Measurements from ENCODE around the gene LAP3.

Gene LAP3

DNA sequence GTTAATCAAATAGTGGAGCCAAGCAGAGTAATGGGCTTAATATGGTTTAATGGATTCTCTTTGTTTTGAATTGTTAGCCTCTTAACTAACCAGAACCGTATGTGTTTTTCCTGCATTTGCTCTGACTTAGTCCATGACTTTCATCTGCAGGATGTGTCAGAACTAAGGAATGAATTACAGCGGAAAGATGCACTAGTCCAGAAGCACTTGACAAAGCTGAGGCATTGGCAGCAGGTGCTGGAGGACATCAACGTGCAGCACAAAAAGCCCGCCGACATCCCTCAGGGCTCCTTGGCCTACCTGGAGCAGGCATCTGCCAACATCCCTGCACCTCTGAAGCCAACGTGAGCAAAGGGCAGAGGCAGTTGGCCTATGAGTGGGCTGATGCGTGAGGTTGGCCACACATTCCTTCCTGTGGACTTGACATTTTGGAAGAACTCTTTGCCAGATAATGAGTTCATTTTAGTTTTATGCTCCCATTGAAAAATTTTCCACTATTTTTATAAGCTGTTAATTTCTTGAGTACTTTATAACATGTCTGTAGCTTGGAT lies 46.5 kb downstream of the LAP3 start:
- DNase-seq: no peak

DNA sequence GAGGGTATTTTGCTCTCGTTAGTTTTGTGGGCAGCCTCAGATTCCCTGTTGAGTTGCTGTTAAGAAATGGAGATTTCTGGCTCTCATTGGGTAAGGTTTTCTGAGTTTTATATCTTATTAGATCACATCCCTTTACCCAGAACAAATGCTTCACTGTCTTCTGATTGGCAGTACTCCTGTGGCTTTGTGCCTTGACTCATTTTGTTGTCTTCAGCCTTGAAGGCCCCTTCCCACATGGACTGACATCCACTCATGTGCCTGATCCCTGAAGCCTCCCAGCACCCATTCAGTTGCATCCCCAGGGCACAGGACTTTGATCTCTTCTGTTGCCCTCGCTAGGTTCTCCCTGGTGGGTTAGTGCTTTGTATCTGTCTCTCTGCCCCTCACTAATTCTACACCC lies 47.8 kb downstream of the LAP3 start:
- no peak for DNase-seq

DNA sequence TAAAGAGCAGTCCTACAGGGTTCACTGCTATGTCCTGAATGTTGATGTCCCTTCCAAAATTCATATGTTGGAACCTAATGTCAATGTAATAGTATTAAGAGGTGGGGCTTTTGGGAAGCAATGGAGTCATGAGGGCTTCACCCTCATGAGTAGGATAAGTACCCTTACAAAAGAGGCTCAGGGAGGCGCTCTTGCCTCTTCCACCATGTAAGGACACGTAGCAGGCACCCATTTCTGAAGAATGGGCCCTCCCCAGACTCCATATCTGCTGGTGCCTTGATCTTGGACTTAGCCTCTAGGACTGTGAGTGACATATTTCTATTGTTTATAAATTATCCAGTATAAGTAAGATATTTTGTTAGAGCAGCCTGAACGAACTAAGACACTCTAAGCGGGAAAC lies 53.2 kb downstream of the LAP3 start:
- DNase-seq: no peak

DNA sequence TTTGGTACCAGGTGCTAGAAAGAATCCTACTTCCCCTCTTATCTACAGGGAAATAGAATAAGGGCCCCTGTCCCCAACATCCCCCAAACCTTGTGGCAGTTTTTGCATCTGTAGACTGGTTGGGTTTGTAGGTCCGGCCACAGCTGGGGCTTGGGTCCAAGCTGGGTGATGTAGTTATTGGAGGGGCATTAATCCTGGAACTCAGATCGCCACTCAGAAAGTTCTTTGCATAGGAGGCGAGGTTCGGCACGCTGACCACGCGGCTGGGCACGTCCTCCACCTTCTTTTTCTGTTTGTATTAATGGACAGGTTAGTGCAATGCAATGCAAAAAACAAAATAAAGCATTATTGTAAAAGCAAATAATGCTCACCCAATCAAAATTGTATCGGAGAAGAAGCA lies 56.6 kb downstream of the LAP3 start:
- DNase-seq: no peak

DNA sequence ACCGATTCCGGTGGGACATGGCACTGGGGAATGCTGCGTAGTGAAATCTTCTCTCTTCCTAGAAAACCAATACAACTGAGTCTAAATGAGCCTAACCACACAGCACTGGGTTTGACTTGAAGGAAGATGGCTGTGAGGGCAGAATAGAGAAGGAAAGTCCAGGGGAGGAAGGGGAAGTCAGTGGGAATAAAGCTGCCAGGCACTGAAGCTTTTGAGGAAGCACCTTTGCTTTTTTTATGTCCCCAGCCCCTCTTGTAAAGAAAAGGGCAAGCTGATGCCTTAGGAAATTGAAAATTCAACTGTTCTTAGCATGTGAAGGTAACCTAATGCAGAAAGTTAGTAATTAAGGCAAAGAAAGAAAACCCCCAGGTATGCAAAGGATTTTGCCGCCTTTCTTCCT lies 58.1 kb downstream of the LAP3 start:
- no peak for DNase-seq

DNA sequence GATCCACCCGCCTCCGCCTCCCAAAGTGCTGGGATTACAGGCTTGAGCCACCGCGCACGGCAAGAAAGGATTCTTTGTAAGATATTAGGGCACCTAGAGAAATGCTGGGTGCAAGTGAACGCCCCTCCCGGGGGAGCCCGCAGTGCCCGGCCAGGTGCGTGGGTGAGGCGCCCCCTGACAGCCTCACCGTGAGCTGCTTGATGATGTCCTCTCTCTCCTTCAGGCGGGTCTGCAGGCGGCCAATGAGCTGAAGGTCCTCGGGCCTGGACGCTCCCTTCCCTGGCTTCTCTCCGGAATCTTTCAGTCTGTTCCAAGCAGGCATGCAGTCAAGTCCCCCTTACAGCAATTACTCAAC lies 59.3 kb downstream of the LAP3 start:
- no peak for DNase-seq

DNA sequence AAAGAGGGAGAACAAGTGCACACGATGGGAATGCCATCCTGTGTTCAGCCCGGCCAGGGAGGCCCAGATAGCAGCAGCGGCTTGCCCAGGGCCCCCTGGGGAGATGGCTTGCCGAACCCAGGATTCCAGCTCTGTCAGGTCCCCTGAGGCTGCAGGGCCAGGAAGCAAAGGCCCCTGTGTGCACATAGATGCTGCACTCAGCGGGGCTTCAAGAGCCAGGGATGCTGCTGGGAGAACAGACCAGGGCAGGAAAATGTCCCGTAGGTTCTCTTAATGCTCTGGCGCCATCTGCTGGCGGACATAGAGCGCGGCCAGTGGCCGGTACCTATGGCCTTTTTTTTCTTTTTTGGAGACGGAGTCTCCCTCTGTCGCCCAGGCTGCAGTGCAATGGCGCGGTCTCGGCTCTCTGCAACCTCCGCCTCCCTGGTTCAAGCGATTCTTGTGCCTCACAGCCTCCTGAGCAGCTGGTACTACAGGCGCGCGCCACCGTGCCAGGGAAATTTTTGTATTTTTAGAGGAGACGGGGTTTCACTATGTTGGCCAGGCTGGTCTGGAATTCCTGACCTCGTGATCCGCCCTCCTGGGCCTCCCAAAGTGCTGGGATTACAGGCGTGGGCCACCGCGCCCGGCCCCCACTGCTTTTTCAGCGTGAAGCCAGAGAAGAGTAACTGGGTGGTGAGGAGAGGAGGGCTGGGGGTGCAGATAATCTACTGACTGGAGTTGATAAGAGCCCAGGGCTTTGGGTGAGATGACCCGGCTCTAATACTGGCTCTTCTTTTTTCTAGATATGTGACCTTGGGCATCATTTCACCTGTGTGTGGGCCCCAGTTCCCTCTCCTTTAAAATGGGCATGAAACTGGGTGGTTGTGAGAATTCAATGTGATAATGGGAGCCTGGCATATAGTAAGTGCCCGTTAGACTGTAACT lies 60.0 kb downstream of the LAP3 start:
- peak; percentile 62 for DNase-seq

DNA sequence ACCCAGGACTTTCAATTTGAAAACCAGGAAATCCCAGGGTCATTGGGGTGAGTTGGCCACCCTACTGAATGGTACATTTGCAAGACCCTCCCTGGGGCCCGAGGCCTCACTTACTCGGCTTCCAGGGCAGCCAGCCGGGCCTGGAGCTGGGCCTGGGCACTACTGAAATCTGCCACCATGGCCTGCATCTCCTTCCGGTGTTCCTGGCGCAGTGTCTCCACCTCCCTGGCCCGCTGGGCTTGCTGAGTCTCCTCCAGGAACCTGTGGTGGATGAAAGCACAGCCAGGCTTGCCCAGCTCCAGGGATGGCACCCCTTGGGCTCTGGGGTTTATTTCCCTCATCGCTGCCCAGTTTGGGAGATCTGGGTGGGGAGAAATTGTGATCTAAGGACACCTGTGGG lies 62.1 kb downstream of the LAP3 start:
- no peak for DNase-seq

DNA sequence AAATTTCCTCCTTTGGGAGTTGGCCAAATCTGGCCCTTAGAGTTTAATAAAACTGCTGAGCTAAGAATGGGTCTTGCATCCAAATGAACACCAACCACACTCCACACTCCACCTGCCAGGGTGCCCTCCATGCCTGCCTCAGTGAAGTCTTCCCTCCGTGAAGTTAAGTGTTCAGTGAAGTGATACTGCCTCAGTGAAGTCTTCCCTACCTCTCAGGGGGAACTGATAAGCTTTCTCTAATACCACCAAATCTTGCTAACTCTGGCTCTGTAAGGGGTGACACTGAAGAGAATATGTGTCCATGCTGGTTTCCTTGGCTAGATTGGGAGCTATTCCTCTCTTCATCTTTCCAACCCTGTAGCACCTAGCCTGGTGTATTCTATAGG lies 65.4 kb downstream of the LAP3 start:
- no peak for DNase-seq

DNA sequence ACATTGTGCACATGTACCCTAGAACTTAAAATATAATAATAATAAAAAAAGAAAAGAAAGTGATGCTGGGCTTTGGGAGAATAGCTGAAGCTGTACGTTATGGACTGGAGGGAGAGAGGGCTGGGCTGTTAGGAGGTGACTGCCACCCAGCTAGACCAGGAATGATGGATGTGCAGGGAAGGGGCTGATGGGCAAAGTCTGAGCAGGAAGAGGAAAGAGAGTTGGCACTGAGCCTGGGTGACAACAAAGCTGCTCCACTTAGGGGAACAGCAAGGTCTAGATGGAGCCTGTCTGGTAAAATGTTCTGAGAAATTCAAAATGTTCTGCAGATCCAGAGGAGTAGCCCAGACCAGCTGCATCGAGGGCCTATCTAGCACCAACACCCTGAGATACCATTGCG lies 69.7 kb downstream of the LAP3 start:
- DNase-seq: no peak

DNA sequence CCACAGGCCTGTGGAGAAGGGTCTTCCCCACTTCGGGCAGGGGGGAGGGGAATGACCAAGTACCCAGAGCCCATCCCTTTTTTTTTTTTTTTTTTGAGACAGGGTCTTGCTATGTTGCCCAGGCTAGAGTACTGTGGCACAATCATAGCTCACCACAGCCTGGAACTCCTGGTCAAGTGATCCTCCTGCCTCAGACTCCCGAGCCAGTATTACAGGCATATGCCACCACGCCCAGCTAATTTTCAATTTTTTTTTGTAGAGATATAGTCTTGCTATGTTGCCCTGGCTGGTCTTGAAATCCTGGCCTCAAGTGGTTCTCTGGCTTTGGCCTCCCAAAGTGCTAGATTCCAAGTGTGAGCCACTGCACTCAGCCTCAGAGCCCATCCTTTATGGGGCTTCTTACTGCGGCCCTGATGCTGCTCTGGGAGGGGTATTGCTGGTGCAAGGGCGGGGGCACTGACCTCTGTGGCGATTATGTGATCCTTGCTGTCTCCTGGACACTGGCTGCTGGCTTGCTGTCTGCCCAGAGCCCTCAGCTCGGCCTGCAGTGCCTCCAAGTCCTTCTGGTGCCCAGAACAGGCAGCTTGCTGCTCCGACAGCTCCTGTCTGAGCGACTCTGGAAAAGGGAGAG lies 70.3 kb downstream of the LAP3 start:
- DNase-seq: no peak

DNA sequence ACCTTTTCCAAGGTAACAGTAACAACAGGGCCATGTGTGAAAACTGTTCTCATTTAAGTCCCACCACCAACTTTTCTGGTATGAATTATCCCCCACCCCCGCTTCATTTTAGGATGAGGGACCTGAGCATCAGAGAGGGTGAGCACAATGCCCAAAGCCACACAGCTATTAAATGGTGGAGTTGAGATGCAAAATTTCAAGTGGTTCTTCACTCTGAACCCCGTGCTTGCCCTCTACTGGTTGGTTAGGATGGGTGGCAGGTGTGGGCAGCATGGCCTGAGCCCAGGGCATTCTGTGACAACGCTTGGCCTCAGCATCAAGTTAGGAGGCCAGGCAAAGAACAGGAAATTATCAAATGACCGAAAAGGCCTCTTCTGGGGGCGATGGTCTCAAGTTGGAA lies 70.9 kb downstream of the LAP3 start:
- no peak for DNase-seq

DNA sequence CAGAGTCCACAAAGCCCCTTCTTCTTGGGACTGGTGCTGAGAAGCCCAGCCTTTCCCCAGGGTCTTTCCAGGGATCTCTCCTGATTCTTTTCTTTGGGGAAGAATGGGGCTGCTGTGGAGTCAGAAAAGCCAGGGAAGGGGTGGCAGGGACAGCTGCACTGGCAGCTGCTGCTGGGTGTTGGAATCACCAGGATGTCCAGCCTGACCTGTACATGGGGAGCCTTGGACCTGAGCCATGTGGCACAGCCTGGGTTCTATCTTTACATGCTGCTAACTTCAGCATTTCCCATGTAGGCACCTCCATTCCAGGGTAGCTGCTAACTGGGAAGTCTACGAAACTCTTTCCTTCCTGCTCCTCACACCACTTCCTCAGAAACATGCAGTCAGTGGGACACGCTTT lies 73.4 kb downstream of the LAP3 start:
- no peak for DNase-seq

DNA sequence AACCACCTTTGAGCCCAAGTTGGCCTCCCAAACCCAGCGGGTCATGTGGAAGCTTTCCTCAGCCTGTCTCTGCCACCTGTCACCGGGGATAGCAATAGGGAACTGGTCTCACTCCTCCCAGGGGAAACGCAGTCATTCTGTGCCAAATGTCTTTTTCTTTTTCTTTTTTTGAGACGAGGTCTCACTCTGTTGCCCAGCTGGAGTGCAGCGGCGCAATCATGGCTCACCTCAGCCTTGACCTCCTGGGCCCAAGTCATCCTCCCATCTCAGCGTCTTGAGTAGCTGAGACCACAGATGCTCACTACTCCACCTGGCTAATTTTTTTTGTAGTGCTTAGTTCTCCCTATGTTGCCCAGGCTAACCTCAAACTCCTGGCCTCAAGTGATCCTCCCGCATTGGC lies 77.7 kb downstream of the LAP3 start:
- no peak for DNase-seq

DNA sequence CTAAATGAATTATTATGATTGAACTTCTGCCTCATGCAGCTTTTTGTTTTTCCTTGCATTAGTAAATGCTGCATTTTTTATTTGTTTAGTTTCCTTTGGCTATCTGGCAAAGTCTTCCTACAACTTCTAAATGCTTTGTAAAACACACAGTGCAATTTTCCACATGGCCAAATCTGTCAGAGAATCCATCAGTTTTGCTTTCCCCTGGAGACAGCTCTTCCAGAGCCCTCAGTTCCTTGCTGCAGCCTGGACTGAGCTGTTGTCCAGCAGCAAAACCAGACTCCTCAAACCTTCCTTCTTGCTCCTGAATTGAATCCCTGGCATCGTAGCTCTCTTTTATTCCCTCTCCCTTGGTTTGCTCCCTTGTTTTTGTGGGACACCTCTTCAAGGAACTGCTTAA lies 80.1 kb downstream of the LAP3 start:
- no peak for DNase-seq

Measured in NCI-H510A treated with DMSO at 0.1 percent for 48 hours (cell line).